Measurements from ENCODE around the gene KCTD2. TPM values are rescaled to one million over a fixed set of nuclear protein-coding genes. Genes with fewer than 3 reads are reported as not detected.

KCTD2 gene
- polyA plus RNA-seq, 2 of the 4 experiments (the other 2 are of a cell fraction) = 18.8 to 31.3 TPM

GRCh38 chr17:75064040-75064439, 17.0 kb downstream of the KCTD2 start:
- Histone ChIP-seq H3K4me1 (no peaks in the 10 kb centered on the region), H3K4me3 (no peak overlapping the region), H3K27ac (no peak overlapping the region), H3K9me3 (no peaks in the 10 kb centered on the region), H3K4me2 (no peak overlapping the region)
- DNase-seq (ENCODE audit: low read depth in 1 of 2, low spot score in 1 of 2) (no peak), FAIRE-seq (no peak), ATAC-seq (no peak)
- no peak for TF ChIP-seq SMC3 (IDR thresholded peaks at IDR 0.05)
- no peak for TF ChIP-seq POLR2AphosphoS2 (conservative IDR thresholded peaks at IDR 0.05; ENCODE audit: low read length)
- no peak for TF ChIP-seq CBX2 (IDR thresholded peaks at IDR 0.05; ENCODE audit: borderline replicate concordance, low read depth)
- no peak for TF ChIP-seq RAD21 (conservative IDR thresholded peaks at IDR 0.05 in 1 of 2, IDR thresholded peaks at IDR 0.05 in 1 of 2)
- no peak for TF ChIP-seq POLR2A (IDR thresholded peaks at IDR 0.05; ENCODE audit: low read length)
- no peak for TF ChIP-seq TFCP2L1 (CRISPR knock-in tag; IDR thresholded peaks at IDR 0.05)
- TF ChIP-seq ZSCAN20 (CRISPR knock-in tag; IDR thresholded peaks at IDR 0.05) = no peak
- TF ChIP-seq ZNF302 (CRISPR knock-in tag; IDR thresholded peaks at IDR 0.05) = no peak
- no peak for TF ChIP-seq CEBPB (IDR thresholded peaks at IDR 0.05)
- TF ChIP-seq HES2 (IDR thresholded peaks at IDR 0.05) = no peak
- no peak for TF ChIP-seq E2F6 (IDR thresholded peaks at IDR 0.05; ENCODE audit: borderline replicate concordance, low read depth)
- TF ChIP-seq CTCF (IDR thresholded peaks at IDR 0.05) = no peak
- TF ChIP-seq ESRRA (IDR thresholded peaks at IDR 0.05; ENCODE audit: borderline replicate concordance, low read length) = no peak
- TF ChIP-seq KDM5A (IDR thresholded peaks at IDR 0.05) = no peak
- TF ChIP-seq TP53 (CRISPR knock-in tag; IDR thresholded peaks at IDR 0.05) = no peak
- TF ChIP-seq MAX (IDR thresholded peaks at IDR 0.05) = no peak
- TF ChIP-seq HOXA7 (CRISPR knock-in tag; IDR thresholded peaks at IDR 0.05) = no peak
- no peak for TF ChIP-seq BHLHE40 (IDR thresholded peaks at IDR 0.05; ENCODE audit: low read depth, low read length)
- CTCF ChIA-PET = interaction anchor here (0.7 to 81.8 kb wide), 10 partner anchors 10 to 140 kb away, joined by 3 to 3429 read pairs (median 3); partner anchors contain the start of genes ARMC7, MRPL58, NT5C and OTOP2
- POLR2A ChIA-PET = no interaction called here
- 87% methylated on average over 11 of the region's 11 CpGs for WGBS (ENCODE audit: missing lambda C conversion rate)

GRCh38 chr17:75064460-75064859, 17.4 kb downstream of the KCTD2 start:
- ATAC-seq (no peak), FAIRE-seq (no peak), DNase-seq (ENCODE audit: low read depth in 1 of 2, low spot score in 1 of 2) (no peak)
- H3K27ac ChIP-seq = no peak overlapping the region
- no peak for TF ChIP-seq ZSCAN20 (CRISPR knock-in tag; IDR thresholded peaks at IDR 0.05)
- peak; percentile 59 for TF ChIP-seq MAFK (IDR thresholded peaks at IDR 0.05; ENCODE audit: partially characterized antibody)
- H3K4me2 ChIP-seq = no peak overlapping the region
- POLR2A ChIA-PET = no interaction called here
- H3K4me1 ChIP-seq = no peaks in the 10 kb centered on the region
- H3K4me3 ChIP-seq = no peak overlapping the region
- CTCF ChIA-PET = interaction anchor here (0.7 to 81.8 kb wide), 10 partner anchors 10 to 174 kb away, joined by 3 to 3429 read pairs (median 3); partner anchors contain the start of genes ARMC7, CDR2L, MRPL58 and NT5C
- H3K9me3 ChIP-seq = no peaks in the 10 kb centered on the region
- WGBS (ENCODE audit: missing lambda C conversion rate) = 90% methylated on average over 8 of the region's 8 CpGs

GRCh38 chr17:75064867-75065561, 18.0 kb downstream of the KCTD2 start:
- POLR2A ChIA-PET = no interaction called here
- CTCF ChIA-PET = interaction anchor here (0.7 to 81.8 kb wide), 10 partner anchors 11 to 173 kb away, joined by 3 to 3429 read pairs (median 3); partner anchors contain the start of genes ARMC7, CDR2L, MRPL58 and NT5C
- FAIRE-seq (no peak), DNase-seq (ENCODE audit: low read depth in 1 of 2, low spot score in 1 of 2) (no peak), ATAC-seq (no peak; a peak in 1 of 6 replicates)
- H3K4me3 ChIP-seq = no peak overlapping the region
- no peak overlapping the region for H3K27ac ChIP-seq
- TF ChIP-seq RAD21 (conservative IDR thresholded peaks at IDR 0.05 in 1 of 2, IDR thresholded peaks at IDR 0.05 in 1 of 2) (0 out of 5 replicates have a peak, but pooled peaks of 1 of the 2 experiments have one; percentile 3), NPAS2 (CRISPR knock-in tag; IDR thresholded peaks at IDR 0.05; ENCODE audit: borderline replicate concordance) (no peak)
- H3K4me1 ChIP-seq = 0 out of 3 replicates have a peak, but pooled peaks cover 1% of the 10 kb centered on the region
- H3K4me2 ChIP-seq = no peak overlapping the region
- 91% methylated on average over 18 of the region's 18 CpGs for WGBS (ENCODE audit: missing lambda C conversion rate)
- H3K9me3 ChIP-seq = no peaks in the 10 kb centered on the region
